Spleen (tissue), 11 donors: Measurements from ENCODE around the gene FAM216B. TPM values are rescaled to one million over a fixed set of nuclear protein-coding genes. Genes with fewer than 3 reads are reported as not detected.

Source experiments
- DNase-seq: peaks from one replicate; pipeline ENCODE4 v3.0.0-alpha.2; 2020
- H3K27ac ChIP-seq, 8 donors: fragments of 200-600 bp; sonication (generic) in 7 of 8; 1 replicate in 4 of 8; 2 replicates in 4 of 8; pipeline versions ENCODE4 v1.5.0 to v1.8.0; 2016 to 2021; ENCODE audit warnings: inconsistent platforms in 4 of 8, mild to moderate bottlenecking in 4 of 8, moderate library complexity in 1 of 8
- H3K27me3 ChIP-seq, 7 donors: fragments of 200-600 bp; sonication (generic) in 6 of 7; replicated peaks in 1 of 7; 1 replicate in 4 of 7; 2 replicates in 3 of 7; pipeline versions ENCODE4 v1.5.0 to v1.8.0; 2016 to 2021; ENCODE audit warnings: inconsistent platforms in 3 of 7, mild to moderate bottlenecking in 1 of 7
- H3K36me3 ChIP-seq, 6 donors: fragments of 200-600 bp; sonication (generic) in 5 of 6; 1 replicate in 4 of 6; 2 replicates in 2 of 6; pipeline versions ENCODE4 v1.5.0 to v1.8.0; 2016 to 2021; ENCODE audit warnings: inconsistent platforms in 2 of 6
- H3K4me1 ChIP-seq, 6 donors: fragments of 200-600 bp; sonication (generic) in 5 of 6; 1 replicate in 3 of 6; 2 replicates in 3 of 6; pipeline versions ENCODE4 v1.5.0 to v1.8.0; 2016 to 2021; ENCODE audit warnings: inconsistent platforms in 3 of 6
- H3K4me3 ChIP-seq, 8 donors: fragments of 200-600 bp; sonication (generic) in 7 of 8; 1 replicate in 4 of 8; 2 replicates in 4 of 8; pipeline versions ENCODE4 v1.5.0 to v1.8.0; 2016 to 2021; ENCODE audit warnings: inconsistent platforms in 4 of 8, mild to moderate bottlenecking in 4 of 8, moderate library complexity in 2 of 8
- H3K9me3 ChIP-seq, 8 donors: fragments of 200-600 bp; sonication (generic) in 7 of 8; 1 replicate in 4 of 8; 2 replicates in 4 of 8; pipeline versions ENCODE4 v1.5.0 to v1.8.0; 2016 to 2021; ENCODE audit warnings: inconsistent platforms in 4 of 8
- POLR2A ChIP-seq, 3 donors: fragments of 450-650 bp; IDR thresholded peaks; one replicate each; pipeline ENCODE4 v1.5.1; 2017; ENCODE audit warnings: antibody characterized with exemption in 3 of 3, mild to moderate bottlenecking in 1 of 3
- POLR2AphosphoS5 ChIP-seq, 3 donors: sonication (generic); formaldehyde crosslinking; IDR thresholded peaks; one replicate each; pipeline ENCODE4 v1.5.1; 2017; ENCODE audit warnings: antibody characterized with exemption in 3 of 3
- WGBS, 5 donors: extraction: QIAGEN DNeasy Blood & Tissue Kit in 3 of 5; methylation state at CpG; one replicate each; pipeline versions ENCODE4 v1.1.5 to v1.1.7; 2013 to 2018; 5-methylcytosine and 5-hydroxymethylcytosine counted together
- intact Hi-C: fragments of 100-400 bp; cut with DNase I; formaldehyde crosslinking; loops from one replicate; pipeline ENCODE4 v1.15.0; 2023; ENCODE audit warnings: low total_unique reads
- polyA plus RNA-seq, 3 donors: library from polyadenylated mRNA; stranded (reverse); fragments of 200-250 nt; gene quantifications; one replicate each; pipeline ENCODE4 v1.2.1, GENCODE V29; 2013
- total RNA-seq, 7 donors: library from RNA; depleted of rRNA in 3 of 7; stranded (reverse); fragments of >200 nt in 3 of 7; fragmentation: NEBNext Ultra II Directional in 4 of 7; extraction: Animal tissue kit (Norgen Biotek cat#: 25700) in 4 of 7; gene quantifications; one replicate each; pipeline versions ENCODE4 v1.1.0 to v1.2.1, GENCODE V29; 2016 to 2021
- TF ChIP-seq, protein P1 (sequence below), 11 experiments: fragments of 200-600 bp in 7 of 11; fragments of 450-650 bp in 4 of 11; sonication (generic) in 4 of 11; IDR thresholded peaks in 8 of 11; conservative IDR thresholded peaks in 3 of 11; 1 replicate in 7 of 11; 2 replicates in 4 of 11; pipeline versions ENCODE4 v1.4.0 to v1.8.0; 2016 to 2021; ENCODE audit warnings: antibody characterized with exemption in 11 of 11, inconsistent platforms in 4 of 11, mild to moderate bottlenecking in 1 of 11
- donor health status: healthy with polysubstance abuse.
- donor health status: DM: no; HTN: no; CAD: no; lungs with moderate emphysema.
- donor health status: DM: no; HTN: no; CAD: no.
- donor health status: Bipolar disorder and iron deficiency.
- donor health status: healthy.
- donor health status: DM: no; HTN: no; CAD: no.
- donor health status: DM: yes; HTN: yes; CAD: no.

Gene FAM216B
- total and polyA plus RNA-seq, 10 donors = 0.04 to 0.16 (median 0.15) TPM; not detected in 7

DNA sequence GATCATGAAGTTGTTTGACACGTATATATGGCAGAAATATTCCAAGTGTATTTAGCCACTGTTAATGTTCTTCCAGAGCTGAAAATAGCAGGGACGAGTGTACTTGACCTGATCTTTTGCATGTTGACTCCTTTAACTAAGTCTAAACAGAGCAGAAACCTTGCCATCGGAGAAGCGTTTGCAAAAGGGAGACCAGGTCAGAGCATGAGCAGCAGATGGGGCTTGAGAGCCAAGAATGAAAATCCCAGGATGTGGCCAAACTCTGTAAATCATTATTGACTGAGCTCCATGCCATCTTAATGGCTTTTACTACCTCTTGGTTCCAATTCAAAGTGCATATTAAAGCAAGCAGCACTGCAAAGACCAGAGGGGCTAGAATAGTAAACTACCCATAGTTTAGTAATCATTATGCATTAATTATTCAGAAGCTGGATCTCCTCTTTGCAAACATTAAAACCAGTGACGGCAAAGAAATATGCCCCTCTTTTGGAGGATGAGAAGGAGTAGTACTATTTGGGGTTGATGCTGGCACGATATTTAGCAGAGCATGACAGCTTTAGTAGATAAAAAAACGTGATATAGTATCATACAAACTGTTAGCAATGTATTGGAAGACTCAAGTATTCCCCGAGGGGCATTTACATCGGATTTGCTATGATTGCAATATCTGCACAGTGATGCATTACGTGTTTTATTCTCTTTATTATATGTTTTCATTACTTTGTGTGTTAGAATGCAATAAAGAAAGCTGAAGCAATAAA lies 55.7 kb downstream of the FAM216B start:
- H3K27ac ChIP-seq = no peak overlapping the region
- H3K4me1 ChIP-seq = no peaks in the 10 kb centered on the region
- 57 to 72% (median 70%) methylated on average over 10 of the region's 10 CpGs for WGBS, 5 donors
- intact Hi-C loops = no loop called here
- H3K4me3 ChIP-seq = no peak overlapping the region
- no peaks in the 10 kb centered on the region for H3K27me3 ChIP-seq
- no peaks in the 10 kb centered on the region for H3K36me3 ChIP-seq
- DNase-seq = no peak
- H3K9me3 ChIP-seq = no peaks in the 10 kb centered on the region
- TF ChIP-seq POLR2AphosphoS5 (IDR thresholded peaks at IDR 0.05) = no peak
- TF ChIP-seq POLR2A (IDR thresholded peaks at IDR 0.05) = no peak
- TF ChIP-seq, protein P1, sequence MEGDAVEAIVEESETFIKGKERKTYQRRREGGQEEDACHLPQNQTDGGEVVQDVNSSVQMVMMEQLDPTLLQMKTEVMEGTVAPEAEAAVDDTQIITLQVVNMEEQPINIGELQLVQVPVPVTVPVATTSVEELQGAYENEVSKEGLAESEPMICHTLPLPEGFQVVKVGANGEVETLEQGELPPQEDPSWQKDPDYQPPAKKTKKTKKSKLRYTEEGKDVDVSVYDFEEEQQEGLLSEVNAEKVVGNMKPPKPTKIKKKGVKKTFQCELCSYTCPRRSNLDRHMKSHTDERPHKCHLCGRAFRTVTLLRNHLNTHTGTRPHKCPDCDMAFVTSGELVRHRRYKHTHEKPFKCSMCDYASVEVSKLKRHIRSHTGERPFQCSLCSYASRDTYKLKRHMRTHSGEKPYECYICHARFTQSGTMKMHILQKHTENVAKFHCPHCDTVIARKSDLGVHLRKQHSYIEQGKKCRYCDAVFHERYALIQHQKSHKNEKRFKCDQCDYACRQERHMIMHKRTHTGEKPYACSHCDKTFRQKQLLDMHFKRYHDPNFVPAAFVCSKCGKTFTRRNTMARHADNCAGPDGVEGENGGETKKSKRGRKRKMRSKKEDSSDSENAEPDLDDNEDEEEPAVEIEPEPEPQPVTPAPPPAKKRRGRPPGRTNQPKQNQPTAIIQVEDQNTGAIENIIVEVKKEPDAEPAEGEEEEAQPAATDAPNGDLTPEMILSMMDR (IDR thresholded peaks at IDR 0.05 in 8 of 11, conservative IDR thresholded peaks at IDR 0.05 in 3 of 11) = no peak

Other genes starting within 250 kb of the FAM216B start
- 1 to 10 TPM in 1 of 7 donors, under 1 TPM in 5, not detected in 1; 0.32 to 1.4 (median 0.56) TPM for gene TNFSF11, start 207.4 kb upstream of the FAM216B start, total RNA-seq
- gene TNFSF11, start 207.4 kb upstream of the FAM216B start, polyA plus RNA-seq = under 1 TPM; 0.61 to 0.87 (median 0.86) TPM
- gene EPSTI1, start 210.7 kb downstream of the FAM216B start, total RNA-seq = 10 to 100 TPM; 12.1 to 50.2 (median 32.7) TPM
- gene EPSTI1, start 210.7 kb downstream of the FAM216B start, polyA plus RNA-seq = 10 to 100 TPM in 2 of 3 donors, 1 to 10 TPM in 1; 9.9 to 14.6 (median 11.4) TPM
- gene DNAJC15, start 242.0 kb downstream of the FAM216B start, total RNA-seq = 10 to 100 TPM in 4 of 7 donors, 1 to 10 TPM in 3; 6.7 to 13.9 (median 10.4) TPM
- gene DNAJC15, start 242.0 kb downstream of the FAM216B start, polyA plus RNA-seq = 10 to 100 TPM; 11.4 to 17.4 (median 12.2) TPM